Stomach smooth muscle (tissue), 2 donors: ENCODE measurements around the gene CA10.

Experiments used
- H3K27ac ChIP-seq: one replicate; pipeline ENCODE4 v1.7.0; 2013; ENCODE audit warnings: mild to moderate bottlenecking, low read length, inconsistent platforms
- H3K27me3 ChIP-seq, 2 donors: one replicate each; pipeline ENCODE4 v1.7.0; 2013; ENCODE audit warnings: low read length in 2 of 2; ENCODE audit not compliant: insufficient read depth in 2 of 2, control insufficient read depth in 1 of 2
- H3K36me3 ChIP-seq, 2 donors: one replicate each; pipeline ENCODE4 v1.7.0; 2013; ENCODE audit warnings: low read length in 2 of 2; ENCODE audit not compliant: control insufficient read depth in 2 of 2, insufficient read depth in 2 of 2
- H3K4me1 ChIP-seq: one replicate; pipeline ENCODE4 v1.7.0; 2013; ENCODE audit warnings: low read length; ENCODE audit not compliant: control insufficient read depth, insufficient read depth
- H3K4me3 ChIP-seq, 2 donors: one replicate each; pipeline ENCODE4 v1.7.0; 2013; ENCODE audit warnings: low read length in 2 of 2
- H3K9ac ChIP-seq, 2 donors: one replicate each; pipeline ENCODE4 v1.7.0; 2013; ENCODE audit warnings: low read length in 2 of 2, mild to moderate bottlenecking in 1 of 2
- H3K9me3 ChIP-seq, 2 donors: one replicate each; pipeline ENCODE4 v1.7.0; 2013; ENCODE audit warnings: low read length in 2 of 2; ENCODE audit not compliant: control insufficient read depth in 2 of 2
- donor health status: healthy.
- donor health status: Pancreatic carcinoma.

The CA10 gene

GRCh38 chr17:51876986-51877385, 281.5 kb downstream of the CA10 start:
- Histone ChIP-seq H3K27me3 (no peaks in the 10 kb centered on the region), H3K9me3 (no peaks in the 10 kb centered on the region), H3K4me3 (no peak overlapping the region), H3K27ac (no peak overlapping the region), H3K9ac (no peak overlapping the region), H3K4me1 (no peaks in the 10 kb centered on the region), H3K36me3 (no peaks in the 10 kb centered on the region)

GRCh38 chr17:51873302-51873701, 285.2 kb downstream of the CA10 start:
- H3K4me3 ChIP-seq, result no peak overlapping the region
- no peaks in the 10 kb centered on the region for H3K36me3 ChIP-seq
- no peaks in the 10 kb centered on the region for H3K4me1 ChIP-seq
- H3K27ac ChIP-seq, result no peak overlapping the region
- H3K27me3 ChIP-seq, result no peaks in the 10 kb centered on the region
- no peaks in the 10 kb centered on the region for H3K9me3 ChIP-seq
- H3K9ac ChIP-seq, result no peak overlapping the region

- H3K36me3 ChIP-seq, result no peaks in the 10 kb centered on the region
- H3K4me1 ChIP-seq, result no peaks in the 10 kb centered on the region
- H3K9me3 ChIP-seq, result no peaks in the 10 kb centered on the region
- no peak overlapping the region for H3K27ac ChIP-seq
- H3K9ac ChIP-seq, result no peak overlapping the region
- no peak overlapping the region for H3K4me3 ChIP-seq
- no peaks in the 10 kb centered on the region for H3K27me3 ChIP-seq
These were observed 289.1 kb downstream of the CA10 start for GRCh38 chr17:51869387-51869786.

- no peaks in the 10 kb centered on the region for H3K36me3 ChIP-seq
- no peak overlapping the region for H3K4me3 ChIP-seq
- H3K27me3 ChIP-seq, result no peaks in the 10 kb centered on the region
- no peak overlapping the region for H3K9ac ChIP-seq
- H3K9me3 ChIP-seq, result no peaks in the 10 kb centered on the region
- H3K27ac ChIP-seq, result no peak overlapping the region
- H3K4me1 ChIP-seq, result no peaks in the 10 kb centered on the region
These were observed 297.5 kb downstream of the CA10 start for GRCh38 chr17:51860954-51861561.

GRCh38 chr17:51857052-51857597, 301.4 kb downstream of the CA10 start:
- Histone ChIP-seq H3K36me3 (no peaks in the 10 kb centered on the region), H3K27me3 (no peaks in the 10 kb centered on the region), H3K27ac (no peak overlapping the region), H3K4me1 (no peaks in the 10 kb centered on the region), H3K4me3 (no peak overlapping the region), H3K9me3 (no peaks in the 10 kb centered on the region), H3K9ac (no peak overlapping the region)

GRCh38 chr17:51855806-51856205, 302.7 kb downstream of the CA10 start:
- H3K4me1 ChIP-seq, result no peaks in the 10 kb centered on the region
- no peak overlapping the region for H3K9ac ChIP-seq
- H3K27ac ChIP-seq, result no peak overlapping the region
- no peaks in the 10 kb centered on the region for H3K9me3 ChIP-seq
- H3K4me3 ChIP-seq, result no peak overlapping the region
- no peaks in the 10 kb centered on the region for H3K27me3 ChIP-seq
- no peaks in the 10 kb centered on the region for H3K36me3 ChIP-seq

GRCh38 chr17:51853857-51854256, 304.7 kb downstream of the CA10 start:
- Histone ChIP-seq H3K36me3 (no peaks in the 10 kb centered on the region), H3K9ac (no peak overlapping the region), H3K9me3 (no peaks in the 10 kb centered on the region), H3K27ac (no peak overlapping the region), H3K4me3 (no peak overlapping the region), H3K4me1 (no peaks in the 10 kb centered on the region), H3K27me3 (no peaks in the 10 kb centered on the region)

GRCh38 chr17:51852603-51853002, 305.9 kb downstream of the CA10 start:
- Histone ChIP-seq H3K27ac (no peak overlapping the region), H3K9ac (no peak overlapping the region), H3K36me3 (no peaks in the 10 kb centered on the region), H3K4me3 (no peak overlapping the region), H3K27me3 (no peaks in the 10 kb centered on the region), H3K4me1 (no peaks in the 10 kb centered on the region), H3K9me3 (no peaks in the 10 kb centered on the region)

- H3K36me3 ChIP-seq, result no peaks in the 10 kb centered on the region
- no peak overlapping the region for H3K9ac ChIP-seq
- no peak overlapping the region for H3K27ac ChIP-seq
- peaks cover 0 to 1% of the 10 kb centered on the region in 2 donors for H3K27me3 ChIP-seq
- no peaks in the 10 kb centered on the region for H3K9me3 ChIP-seq
- no peak overlapping the region for H3K4me3 ChIP-seq
- H3K4me1 ChIP-seq, result no peaks in the 10 kb centered on the region
These were observed 308.3 kb downstream of the CA10 start for GRCh38 chr17:51850201-51850600.

GRCh38 chr17:51848451-51848850, 310.1 kb downstream of the CA10 start:
- Histone ChIP-seq H3K9ac (no peak overlapping the region), H3K27me3 (peaks cover 0 to 2% of the 10 kb centered on the region in 2 donors), H3K4me3 (no peak overlapping the region), H3K36me3 (no peaks in the 10 kb centered on the region), H3K27ac (no peak overlapping the region), H3K9me3 (no peaks in the 10 kb centered on the region), H3K4me1 (no peaks in the 10 kb centered on the region)

GRCh38 chr17:51846566-51846965, 311.9 kb downstream of the CA10 start:
- Histone ChIP-seq H3K4me3 (no peak overlapping the region), H3K9me3 (no peaks in the 10 kb centered on the region), H3K27ac (no peak overlapping the region), H3K9ac (no peak overlapping the region), H3K27me3 (peaks cover 0 to 2% of the 10 kb centered on the region in 2 donors), H3K4me1 (no peaks in the 10 kb centered on the region), H3K36me3 (no peaks in the 10 kb centered on the region)
